HG02642 (cell line): ENCODE data around the gene MAST4.
"Not testable (repeated sequence)": the region's sequence is repeated elsewhere in the genome, so short reads cannot be mapped to it uniquely, and the experiment has no call there.

ENCODE experiments used
- ATAC-seq: cut with Tn5 transposase; IDR thresholded peaks from one replicate; pipeline ENCODE4 v1.9.1; 2021; ENCODE audit warnings: mild to moderate bottlenecking; ENCODE audit not compliant: unreplicated experiment, poor library complexity

MAST4 gene

DNA sequence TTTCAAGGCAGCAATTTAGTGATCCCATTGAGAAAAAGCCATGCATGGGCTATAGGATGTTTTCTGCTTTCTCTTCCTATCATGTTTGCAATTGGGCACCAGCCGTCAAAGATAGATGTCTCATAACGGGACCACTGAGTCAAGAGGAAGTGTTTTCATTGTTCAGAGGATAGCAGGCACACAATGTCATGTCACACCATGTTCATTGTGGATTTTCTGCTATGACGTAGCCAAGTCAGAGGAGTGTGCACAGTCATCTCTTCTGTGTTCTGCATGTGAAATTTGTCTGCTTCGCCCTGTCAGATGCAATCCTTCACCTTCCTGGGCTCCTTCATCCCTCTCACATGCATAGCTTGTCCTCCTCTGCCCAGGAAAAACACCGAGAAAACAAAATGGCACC lies 494.4 kb downstream of the MAST4 start:
- ATAC-seq = no peak

DNA sequence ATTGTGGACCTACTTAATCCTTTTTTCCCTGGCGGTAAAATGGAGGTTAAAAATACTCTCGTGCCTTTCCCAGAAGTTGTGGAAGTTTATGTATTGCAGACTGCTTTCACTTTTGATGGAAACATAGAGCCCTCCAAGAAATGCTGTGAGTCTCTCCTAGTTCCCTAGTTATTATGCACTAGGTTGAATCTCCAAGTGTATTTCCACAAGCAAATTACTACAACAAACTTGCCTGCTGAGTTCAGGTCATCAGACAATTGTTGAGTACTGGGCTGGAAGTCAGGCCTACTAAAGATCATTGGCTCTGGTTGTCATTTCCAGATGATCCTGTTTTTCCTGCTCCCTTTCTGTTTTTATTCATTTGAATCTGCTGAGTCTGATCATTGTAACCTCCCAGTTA lies 496.3 kb downstream of the MAST4 start:
- ATAC-seq = no peak

DNA sequence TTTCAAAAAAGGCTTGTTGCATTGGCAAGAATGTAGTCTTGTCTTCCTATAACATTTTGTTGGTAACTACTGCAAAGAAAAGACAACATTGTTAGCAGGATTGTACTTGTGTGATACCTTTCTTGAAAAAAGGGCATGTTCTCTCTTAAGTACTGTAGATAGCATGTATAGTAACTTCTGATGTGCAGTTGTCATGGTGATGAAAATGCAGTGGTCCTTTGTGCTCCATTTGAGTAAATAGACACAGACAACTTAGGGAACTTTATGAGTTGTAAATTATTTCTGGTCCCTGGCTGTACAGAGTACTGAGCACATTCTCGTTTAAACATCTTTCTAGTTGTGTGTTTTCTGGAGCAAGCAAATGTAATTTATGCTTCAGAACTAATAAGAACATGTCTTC lies 497.1 kb downstream of the MAST4 start:
- ATAC-seq = no peak

DNA sequence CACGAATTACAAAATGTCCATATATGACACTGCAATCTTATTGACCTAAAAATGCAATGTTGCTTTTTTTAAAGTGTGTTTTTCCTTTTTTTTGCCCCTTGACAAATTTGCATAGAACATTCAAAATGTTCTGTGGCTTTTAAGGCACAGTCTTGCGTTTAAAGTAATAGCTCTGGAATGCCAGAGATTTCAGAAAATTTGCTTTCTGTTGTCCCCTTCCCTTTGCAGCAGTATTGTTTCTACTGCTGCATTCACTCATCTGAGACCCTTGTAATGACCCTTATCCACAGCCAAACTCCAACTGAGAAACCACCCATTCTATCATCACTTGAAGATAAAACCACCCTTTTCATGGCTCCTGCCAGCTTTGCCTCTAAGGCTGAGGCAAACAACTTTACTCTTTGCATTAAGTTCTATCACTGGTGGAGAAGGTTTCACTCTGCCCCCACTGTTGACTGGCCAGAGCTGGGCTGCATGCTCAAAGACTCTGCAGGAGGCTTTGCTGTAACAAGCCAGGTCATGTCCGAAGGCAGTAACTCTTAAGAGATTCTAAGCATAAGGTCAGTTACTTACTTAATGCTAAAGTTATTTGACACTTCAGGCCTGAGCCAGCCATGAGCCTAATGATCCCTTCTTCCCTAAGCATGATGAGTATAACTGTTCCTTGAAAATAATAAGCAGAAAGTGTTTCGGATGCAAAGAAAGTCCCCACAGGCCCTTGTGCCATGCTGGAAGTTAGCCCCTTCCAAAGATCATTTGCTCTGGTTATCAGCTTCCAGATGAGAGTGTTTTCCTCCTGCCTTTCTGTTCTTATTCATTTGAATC lies 498.5 kb downstream of the MAST4 start:
- ATAC-seq = no peak

DNA sequence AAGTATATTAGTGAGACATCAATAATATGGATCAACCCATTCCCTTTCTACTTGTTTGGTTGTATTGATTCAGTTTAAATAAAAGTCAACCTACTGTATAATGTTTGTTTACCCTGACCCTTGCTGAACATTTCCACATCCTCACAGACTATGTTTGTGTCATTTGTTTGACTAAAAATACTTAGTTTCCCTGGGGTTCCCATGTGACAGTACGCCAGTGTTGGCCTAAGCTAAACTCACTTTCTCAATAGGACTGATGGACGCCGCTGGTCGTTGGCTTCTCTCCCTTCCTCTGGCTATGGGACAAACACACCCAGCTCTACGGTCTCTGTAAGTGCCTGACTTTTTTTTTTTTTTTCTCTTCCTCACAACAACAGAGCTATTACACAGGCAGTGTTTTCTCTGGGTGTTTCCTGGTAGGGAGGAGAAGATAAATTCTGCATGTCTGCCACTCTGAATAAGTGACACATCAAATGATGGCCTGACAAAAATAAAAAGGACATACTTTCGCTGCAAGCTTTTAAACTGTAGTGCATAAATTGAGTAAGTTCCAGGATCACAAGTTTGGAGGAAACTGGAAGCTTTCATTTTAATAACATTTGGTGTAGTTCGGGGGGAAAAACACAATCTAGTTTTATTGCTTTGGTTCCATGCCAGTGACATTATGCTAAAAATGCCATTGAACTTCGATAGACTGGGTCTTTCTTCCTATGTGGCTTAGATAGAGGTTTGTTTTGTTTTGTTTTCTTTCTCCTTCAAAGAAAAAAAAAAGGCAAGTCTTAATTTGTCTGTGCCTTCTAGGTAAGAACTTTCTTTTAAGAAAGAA lies 499.4 kb downstream of the MAST4 start:
- no peak for ATAC-seq

DNA sequence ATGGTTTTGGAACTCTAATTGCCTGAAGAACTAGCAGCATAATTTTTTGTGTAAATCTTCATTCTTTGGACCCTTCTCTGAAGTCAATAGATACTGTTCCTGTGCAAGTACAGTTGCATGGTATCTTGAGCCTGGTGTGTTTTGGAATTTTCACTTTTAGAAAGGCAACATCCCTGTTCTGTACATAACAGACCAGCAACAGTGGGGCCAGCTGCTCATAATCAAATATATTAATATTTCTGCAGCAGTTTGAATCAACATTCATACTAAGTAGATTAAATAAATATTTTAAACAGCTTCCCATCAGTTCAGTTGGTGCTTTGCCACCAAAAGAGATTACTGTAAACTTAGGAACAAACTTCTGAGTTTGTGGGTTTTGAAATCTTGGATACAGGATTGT lies 502.5 kb downstream of the MAST4 start:
- ATAC-seq = no peak

DNA sequence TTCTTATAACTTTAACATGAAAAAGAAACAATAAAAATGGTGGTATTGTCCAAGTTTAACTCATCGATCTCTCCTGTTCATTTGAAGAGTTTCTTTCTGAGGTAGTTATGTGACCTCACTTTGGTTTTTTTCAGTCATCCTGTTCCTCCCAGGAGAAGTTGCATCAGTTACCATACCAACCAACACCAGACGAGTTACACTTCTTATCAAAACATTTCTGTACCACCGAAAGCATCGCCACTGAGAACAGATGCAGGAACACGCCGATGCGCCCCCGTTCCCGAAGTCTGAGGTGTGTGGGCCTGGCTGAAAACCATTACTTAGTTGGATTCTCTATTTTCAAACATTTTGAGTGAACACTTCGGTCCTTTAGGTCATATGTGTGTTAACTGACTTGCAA lies 504.1 kb downstream of the MAST4 start:
- no peak for ATAC-seq

DNA sequence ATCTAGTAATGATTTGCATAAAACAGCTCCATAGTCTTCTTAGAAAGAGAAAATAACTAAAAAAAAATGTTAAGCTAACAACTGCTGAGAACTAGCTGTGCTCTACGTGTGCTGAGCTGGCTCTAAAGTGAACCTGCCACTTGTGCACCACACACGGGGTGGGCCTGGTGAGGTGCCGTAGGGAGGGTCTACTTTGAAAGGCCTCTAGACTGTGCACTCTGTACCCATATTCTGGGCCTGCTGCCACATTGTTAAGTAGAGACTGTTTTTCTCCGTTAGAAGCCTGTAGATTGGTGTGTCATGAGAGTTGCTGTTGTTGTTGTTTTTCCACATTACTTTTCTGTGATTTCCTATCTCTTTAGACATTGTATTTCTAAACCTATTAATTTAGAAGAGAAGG lies 506.5 kb downstream of the MAST4 start:
- ATAC-seq = no peak

DNA sequence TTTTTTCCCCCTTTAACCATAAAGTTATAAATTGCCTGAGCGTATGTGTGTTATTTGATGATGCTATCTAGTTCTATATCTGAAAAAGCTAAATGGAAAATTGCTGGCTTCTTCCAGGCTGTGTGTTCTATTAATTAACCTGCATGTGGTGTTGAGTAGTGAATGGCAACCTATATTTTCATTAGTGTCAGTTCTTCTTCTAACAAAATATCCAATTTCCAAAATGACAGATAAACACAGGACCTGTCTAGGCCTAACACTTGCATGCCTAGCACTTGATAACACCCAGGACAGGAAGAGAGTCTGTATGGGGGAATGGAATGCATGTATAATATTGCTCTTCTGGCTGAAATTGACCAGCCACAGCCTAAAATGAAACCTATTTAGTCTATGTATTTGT lies 508.7 kb downstream of the MAST4 start:
- ATAC-seq = no peak

DNA sequence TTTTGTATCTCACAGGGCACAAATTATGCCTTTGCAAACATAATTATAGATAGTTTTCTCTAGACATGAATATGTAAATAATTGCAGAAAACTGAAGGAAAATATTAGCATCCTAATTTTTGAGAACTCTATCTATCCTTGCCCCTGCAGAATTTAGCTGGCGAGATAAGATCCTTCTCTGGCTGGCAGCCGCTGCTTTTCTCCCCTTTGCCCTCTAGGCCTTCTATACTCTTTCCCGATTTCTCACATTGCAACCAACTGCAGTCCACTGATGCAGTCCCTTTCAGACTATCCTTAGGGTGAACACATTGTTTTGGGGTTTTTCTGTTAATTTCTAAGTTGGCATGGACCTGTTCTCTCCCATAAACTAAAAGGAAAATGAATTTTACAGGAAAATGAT lies 509.1 kb downstream of the MAST4 start:
- ATAC-seq = no peak

DNA sequence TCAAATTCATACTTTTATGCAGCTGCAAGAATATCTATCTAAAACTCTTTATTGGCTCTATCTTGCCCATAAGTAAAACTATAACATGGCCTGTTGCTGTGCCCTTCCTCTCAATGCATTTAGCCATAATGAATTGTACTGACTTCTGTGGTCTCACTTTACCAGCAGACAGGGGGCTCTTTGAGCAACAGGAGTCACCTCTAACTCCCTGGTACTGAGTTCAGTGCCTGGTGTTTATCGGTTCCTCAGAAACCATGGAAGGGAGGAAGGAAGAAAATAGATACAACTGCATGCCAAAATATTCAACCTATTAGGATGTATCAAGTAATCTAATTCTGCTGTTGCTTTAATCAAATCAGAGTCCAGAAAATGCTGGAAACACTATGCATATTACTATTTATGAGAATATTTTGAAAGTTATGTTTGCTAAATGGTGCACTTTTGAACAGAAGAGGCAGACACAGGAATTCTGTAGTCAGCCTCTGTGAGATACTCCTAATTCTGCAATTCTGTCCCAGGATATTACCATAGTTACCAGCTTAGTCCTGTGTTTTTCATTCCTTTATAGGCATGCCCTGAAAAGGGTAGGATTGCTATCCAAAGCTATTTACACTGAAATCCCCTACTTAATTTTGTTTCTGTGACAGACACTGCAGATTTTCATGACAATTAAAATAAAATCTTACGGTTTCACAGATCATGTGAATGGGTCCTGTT lies 510.6 kb downstream of the MAST4 start:
- ATAC-seq = no peak

DNA sequence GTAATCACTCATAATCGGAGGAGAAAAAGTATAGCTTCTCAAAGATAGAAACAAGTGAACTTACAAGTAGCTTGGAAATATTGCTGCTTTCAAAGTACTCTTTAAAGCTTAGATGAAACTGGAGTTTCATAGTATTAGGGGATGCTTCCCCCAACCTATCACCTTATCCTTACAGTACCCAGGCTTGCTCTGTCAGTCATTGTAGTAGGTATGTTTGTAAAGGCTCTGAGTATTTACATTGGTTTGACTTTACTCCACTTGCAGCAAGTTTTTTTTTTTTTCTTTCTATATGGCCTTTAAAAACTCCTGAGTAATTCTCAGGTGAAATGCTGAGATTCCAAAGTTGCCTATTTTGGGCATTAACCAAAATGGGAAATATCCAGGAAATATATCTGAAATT lies 515.6 kb downstream of the MAST4 start:
- no peak for ATAC-seq

DNA sequence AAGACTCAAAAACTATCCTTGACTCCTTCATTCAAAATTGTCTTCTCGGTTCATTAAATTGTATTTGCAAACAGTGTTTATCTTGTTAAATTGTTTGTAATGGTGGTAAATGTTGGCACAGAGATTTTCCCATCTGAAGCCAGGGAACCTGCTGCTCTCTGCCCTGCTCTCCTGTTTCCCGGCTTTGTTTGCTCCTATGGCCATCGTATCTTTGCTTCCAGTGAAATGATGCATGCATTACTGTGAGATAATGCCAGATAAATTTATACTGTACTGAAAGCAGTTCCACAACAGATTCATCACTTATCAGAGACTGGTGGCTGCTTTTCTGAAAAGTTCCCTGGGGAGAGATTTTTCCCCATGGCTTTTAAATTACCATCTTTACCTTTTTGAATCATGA lies 519.1 kb downstream of the MAST4 start:
- no peak for ATAC-seq

DNA sequence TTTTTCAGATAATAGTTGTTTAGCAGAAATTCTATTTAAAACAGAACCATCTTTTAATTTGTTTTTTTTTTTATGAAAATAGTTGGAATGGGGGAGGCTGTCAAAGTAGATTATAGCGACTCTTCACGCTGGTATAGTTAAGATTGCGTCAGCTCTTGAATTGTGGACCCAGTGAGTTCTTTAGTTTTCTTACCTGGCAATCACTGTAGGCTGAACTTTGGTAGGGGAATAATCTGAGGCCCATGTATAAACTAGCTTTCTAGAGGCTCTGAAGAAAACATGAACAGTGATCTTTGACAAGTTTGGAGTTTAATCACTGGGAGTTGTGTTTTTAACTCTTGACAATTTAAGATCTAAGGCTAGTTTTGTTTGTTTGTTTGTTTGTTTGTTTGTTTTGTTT lies 519.6 kb downstream of the MAST4 start:
- no peak for ATAC-seq

DNA sequence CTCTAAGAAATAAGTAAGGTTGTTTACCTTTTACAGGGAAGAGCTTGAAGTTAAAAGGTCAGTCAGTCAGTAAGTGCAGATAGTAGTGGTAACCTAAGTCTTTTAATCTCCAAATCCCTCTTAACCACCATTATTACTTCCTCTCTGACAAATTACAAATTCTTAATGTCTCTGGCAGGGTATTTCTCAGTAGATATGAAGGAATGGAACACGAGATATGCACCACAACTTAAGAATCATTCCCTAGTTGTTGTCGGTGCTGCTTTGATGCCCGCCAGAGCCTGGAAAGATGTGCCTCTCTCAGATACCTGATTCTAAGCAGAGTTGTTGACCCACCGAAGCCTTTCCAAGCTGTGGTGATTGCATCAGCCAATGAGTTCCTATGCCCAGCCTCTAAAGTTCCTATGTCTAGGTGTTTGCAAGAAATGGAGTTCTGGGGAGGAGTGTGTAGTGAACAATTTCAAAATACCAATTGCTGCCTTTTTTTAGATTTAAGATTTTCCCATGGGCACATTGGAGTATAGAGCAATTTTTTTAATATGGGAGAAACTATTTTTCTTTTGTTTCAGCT lies 521.9 kb downstream of the MAST4 start:
- ATAC-seq = no peak

DNA sequence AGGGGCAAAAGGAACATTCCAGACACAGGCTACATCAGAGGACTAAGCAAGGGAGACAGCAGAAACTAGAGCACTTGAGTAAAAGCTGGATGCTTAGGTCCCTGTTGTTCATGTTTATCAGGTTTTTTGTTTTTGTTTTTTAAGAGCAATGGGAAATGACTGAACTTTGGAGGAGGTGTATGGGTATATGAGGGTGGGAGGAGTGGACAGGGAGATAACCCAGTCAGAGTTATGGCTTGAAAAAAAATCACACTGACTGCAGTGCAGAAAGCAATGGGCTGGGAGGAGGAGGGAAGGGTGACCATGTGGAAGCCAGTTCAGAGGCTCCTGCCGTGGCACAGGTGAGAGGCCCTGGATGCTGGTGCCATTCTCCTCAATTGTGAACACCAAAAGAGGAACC lies 522.8 kb downstream of the MAST4 start:
- no peak for ATAC-seq

DNA sequence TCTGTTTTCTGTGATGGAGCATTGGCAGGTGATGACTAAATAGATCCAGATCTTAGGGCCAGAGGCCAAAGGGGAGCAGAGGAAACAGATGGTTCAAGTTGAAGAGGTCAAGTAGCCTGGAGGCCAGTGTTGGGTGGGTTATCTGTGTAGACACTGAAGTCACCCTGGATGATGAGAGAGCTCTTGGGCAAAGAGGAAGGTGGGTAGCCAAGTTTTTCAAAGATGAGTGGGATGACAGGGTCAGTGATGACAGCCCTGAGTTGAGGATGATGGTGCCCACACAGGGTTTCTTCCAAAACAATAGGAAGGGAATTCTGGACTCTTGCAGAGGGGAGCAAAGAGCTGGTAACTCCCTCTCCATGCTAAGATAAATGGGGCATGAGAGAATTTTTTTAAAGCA lies 523.8 kb downstream of the MAST4 start:
- no peak for ATAC-seq

DNA sequence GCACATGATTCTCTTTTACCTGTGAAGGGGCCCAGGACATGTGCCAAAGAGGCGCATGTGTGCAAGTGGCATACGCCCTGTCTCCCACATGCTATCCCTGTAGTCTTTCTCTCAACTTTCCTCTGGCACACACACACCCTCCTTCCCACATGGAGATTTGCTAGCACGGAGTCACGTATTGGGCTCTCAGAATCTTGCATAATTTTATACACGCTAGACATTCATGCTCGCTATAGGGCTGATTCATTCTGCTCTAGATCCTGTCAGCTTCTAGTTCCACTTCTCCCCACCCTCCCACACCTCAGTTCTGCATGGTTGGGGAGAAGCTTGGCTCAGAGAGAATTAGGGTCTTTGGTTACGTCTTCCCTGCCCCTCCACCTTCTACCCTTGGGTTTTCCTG lies 527.6 kb downstream of the MAST4 start:
- no peak for ATAC-seq

DNA sequence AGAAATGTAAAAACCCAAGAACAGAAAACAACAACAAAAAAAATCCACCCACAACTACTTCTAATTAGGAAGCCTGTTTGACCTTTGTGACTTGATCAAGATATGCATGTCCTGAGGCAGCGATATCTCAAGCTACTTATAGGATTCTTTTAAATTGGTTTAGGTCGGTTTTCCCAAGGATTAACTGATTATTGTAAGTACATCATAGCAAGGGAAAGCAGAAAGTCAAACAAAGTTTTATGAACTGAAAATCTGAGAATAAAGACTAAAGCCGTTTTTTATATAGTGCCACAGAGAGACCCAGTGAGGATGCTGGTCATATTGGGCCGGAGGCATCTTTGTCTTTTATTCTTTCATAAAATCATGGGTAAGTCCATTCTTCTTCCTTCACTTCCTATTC lies 528.4 kb downstream of the MAST4 start:
- ATAC-seq = no peak

DNA sequence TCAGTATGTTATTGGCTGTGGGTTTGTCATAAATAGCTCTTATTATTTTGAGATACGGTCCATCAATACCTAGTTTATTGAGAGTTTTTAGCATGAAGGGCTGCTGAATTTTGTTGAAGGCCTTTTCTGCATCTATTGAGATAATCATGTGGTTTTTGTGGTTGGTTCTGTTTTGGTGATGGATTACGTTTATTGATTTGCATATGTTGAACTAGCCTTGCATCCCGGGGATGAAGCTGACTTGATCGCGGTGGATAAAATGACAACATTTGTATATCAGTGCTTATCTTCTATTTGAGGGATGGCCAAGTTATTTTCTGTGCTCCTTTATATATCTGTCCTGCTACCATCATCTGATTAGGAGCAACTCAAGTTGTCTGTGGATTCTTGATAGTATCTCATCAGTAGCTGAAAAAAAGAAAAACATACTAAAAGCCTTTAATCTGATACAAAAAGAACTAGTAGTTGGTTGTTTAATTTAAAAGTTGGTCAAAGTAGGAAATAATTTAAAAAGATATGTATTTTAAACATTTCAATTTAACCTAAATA lies 531.2 kb downstream of the MAST4 start:
- ATAC-seq = not testable (repeated sequence)

DNA sequence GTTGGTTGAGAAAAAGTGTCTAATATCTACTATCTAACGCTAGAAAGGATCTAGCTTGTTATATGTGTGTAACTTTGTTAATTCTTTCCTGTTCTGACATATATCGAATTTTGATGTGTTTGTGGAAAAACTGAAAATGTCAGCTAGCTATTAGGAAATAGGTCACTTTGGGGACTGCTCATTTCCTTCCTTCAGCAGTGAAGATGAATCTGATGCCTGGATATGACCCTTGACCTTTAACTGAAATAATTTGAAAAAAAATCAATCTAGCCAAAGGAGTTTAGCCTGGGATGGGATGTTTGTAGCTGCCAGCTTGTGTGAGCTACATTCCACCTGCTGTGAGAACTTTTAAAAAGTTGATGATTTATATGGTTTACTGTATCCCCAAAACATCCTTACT lies 533.6 kb downstream of the MAST4 start:
- ATAC-seq = no peak
